CD4-positive, alpha-beta T cell (primary cell): Measurements from ENCODE around the gene OGFOD2. TPM values are rescaled to one million over a fixed set of nuclear protein-coding genes. Genes with fewer than 3 reads are reported as not detected.

ENCODE experiments used
- ATAC-seq: fragments of 200-7000 bp; cut with Tn5 transposase; one replicate; pipeline ENCODE4 v1.10.0; 2022; ENCODE audit warnings: mild to moderate bottlenecking; ENCODE audit not compliant: poor library complexity
- CTCF ChIA-PET: fragments of 350-600 bp; sonication (Branson Sonifier 250); formaldehyde crosslinking; loops from one replicate; lab custom pipeline; 2021; ENCODE audit warnings: antibody characterized with exemption, inconsistent platforms; lab: Charles Lee
- POLR2A ChIA-PET: fragments of 350-600 bp; sonication (Branson Sonifier 250); formaldehyde crosslinking; loops from one replicate; lab custom pipeline; 2021; ENCODE audit warnings: antibody characterized with exemption, inconsistent platforms; lab: Charles Lee
- DNase-seq, 14 experiments: peaks; one replicate each; pipeline ENCODE4 v3.0.0-alpha.2; 2013 to 2020; ENCODE audit warnings: mixed read lengths in 2 of 14
- H3K27ac ChIP-seq, 2 donors: one replicate each; pipeline versions ENCODE4 v1.5.1 to v1.7.0; 2013; ENCODE audit warnings: low read length in 2 of 2, low read depth in 1 of 2, mild to moderate bottlenecking in 1 of 2
- H3K27me3 ChIP-seq, 2 experiments: 1 replicate in 1 of 2; 2 replicates in 1 of 2; pipeline versions ENCODE4 v1.6.1 to v1.7.0; 2013; ENCODE audit warnings: low read length in 2 of 2, control low read depth in 1 of 2, mild to moderate bottlenecking in 1 of 2, moderate library complexity in 1 of 2; ENCODE audit not compliant: insufficient read depth in 2 of 2, control insufficient read depth in 1 of 2
- H3K36me3 ChIP-seq: one replicate; pipeline ENCODE4 v1.6.1; 2013; ENCODE audit warnings: low read length, control low read depth; ENCODE audit not compliant: insufficient read depth
- H3K4me1 ChIP-seq: one replicate; pipeline ENCODE4 v1.6.1; 2013; ENCODE audit warnings: low read length, control low read depth; ENCODE audit not compliant: insufficient read depth
- H3K4me3 ChIP-seq: one replicate; pipeline ENCODE4 v1.5.1; 2013; ENCODE audit warnings: mild to moderate bottlenecking, low read length, moderate library complexity
- H3K9me3 ChIP-seq, 2 experiments: 1 replicate in 1 of 2; 2 replicates in 1 of 2; pipeline versions ENCODE4 v1.6.1 to v1.7.0; 2013; ENCODE audit warnings: low read length in 2 of 2, mild to moderate bottlenecking in 2 of 2, control low read depth in 1 of 2, moderate library complexity in 1 of 2; ENCODE audit not compliant: control insufficient read depth in 1 of 2, insufficient read depth in 1 of 2
- H3K27ac Mint-ChIP-seq: one replicate; pipeline ENCODE4 v1.8.0; 2020; ENCODE audit warnings: mixed read lengths
- H3K27me3 Mint-ChIP-seq: one replicate; pipeline ENCODE4 v1.8.0; 2021; ENCODE audit warnings: mixed read lengths
- H3K36me3 Mint-ChIP-seq: one replicate; pipeline ENCODE4 v1.8.0; 2021; ENCODE audit warnings: low read depth, mixed read lengths
- H3K4me1 Mint-ChIP-seq: one replicate; pipeline ENCODE4 v1.8.0; 2021; ENCODE audit warnings: low read depth, mixed read lengths
- H3K4me3 Mint-ChIP-seq: one replicate; pipeline ENCODE4 v1.8.0; 2020; ENCODE audit warnings: mild to moderate bottlenecking, mixed read lengths
- H3K9me3 Mint-ChIP-seq: one replicate; pipeline ENCODE4 v1.8.0; 2020; ENCODE audit warnings: mixed read lengths
- CTCF ChIP-seq: fragments of 200-600 bp; IDR thresholded peaks from one replicate; pipeline ENCODE4 v1.8.0; 2022; ENCODE audit warnings: antibody characterized with exemption, mild to moderate bottlenecking
- intact Hi-C, 2 experiments: fragments of 100-400 bp; cut with DNase I in 1 of 2; cut with micrococcal nuclease in 1 of 2; formaldehyde crosslinking; loops; one replicate each; pipeline versions ENCODE4 v1.15.1 to v1.9.0; 2023 to 2025; cut with DNase I, micrococcal nuclease
- total RNA-seq, 174 experiments: library from RNA in 2 of 174; stranded (reverse) in 2 of 174; gene quantifications; one replicate each; pipeline ENCODE4 v1.2.3 and lab custom pipeline; 2021 to 2026

Gene OGFOD2
- total RNA-seq, 2 experiments from 2014 or later = 12.0 to 14.9 TPM

DNA sequence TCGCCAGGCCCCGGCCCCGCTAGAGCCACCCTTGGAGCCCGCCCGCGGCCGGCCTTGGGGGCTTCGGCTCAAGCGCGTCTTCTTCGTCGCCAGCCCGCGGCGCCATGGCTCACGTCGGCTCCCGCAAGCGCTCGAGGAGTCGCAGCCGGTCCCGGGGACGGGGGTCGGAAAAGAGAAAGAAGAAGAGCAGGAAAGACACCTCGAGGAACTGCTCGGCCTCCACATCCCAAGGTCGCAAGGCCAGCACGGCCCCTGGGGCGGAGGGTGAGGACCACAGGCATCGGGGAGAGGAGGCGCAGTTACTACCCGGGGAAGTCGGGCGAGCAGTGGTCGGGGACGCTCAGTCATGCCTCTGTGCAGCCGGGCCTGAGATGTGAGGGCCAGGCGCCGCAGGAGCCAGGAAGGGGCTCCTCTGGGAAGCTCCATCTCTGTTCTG is 6.0 kb downstream of the OGFOD2 start:
- Mint-ChIP-seq H3K27ac (peak overlapping the region; percentile 92), H3K9me3 (no peaks in the 10 kb centered on the region), H3K4me3 (peak overlapping the region; percentile 94), H3K27me3 (no peaks in the 10 kb centered on the region), H3K4me1 (peaks cover 50% of the 10 kb centered on the region), H3K36me3 (peaks cover 31% of the 10 kb centered on the region)
- H3K27me3 ChIP-seq = no peaks in the 10 kb centered on the region
- DNase-seq (peak in 4 of 14 experiments; percentile 20 to 53 (median 24)), ATAC-seq (peak; percentile 32)
- peaks cover 84% of the 10 kb centered on the region for H3K4me1 ChIP-seq
- no peaks in the 10 kb centered on the region for H3K9me3 ChIP-seq
- no peak for TF ChIP-seq CTCF
- ChIA-PET POLR2A (interaction anchor here (1.2 to 1.5 kb wide), 2 partner anchors 145 to 252 kb away, joined by 3 to 15 read pairs; partner anchors contain the start of genes MPHOSPH9 and MTRFR), CTCF (no interaction called here)
- peak overlapping the region; percentile 68 for H3K27ac ChIP-seq
- peak overlapping the region; percentile 82 for H3K4me3 ChIP-seq
- intact Hi-C loops = no loop called here
- H3K36me3 ChIP-seq = peaks cover 38% of the 10 kb centered on the region

GRCh38 chr12:122981587-122982476 is 6.8 kb downstream of the OGFOD2 start:
- no peaks in the 10 kb centered on the region for H3K27me3 ChIP-seq
- peak overlapping the region; percentile 82 for H3K4me3 ChIP-seq
- no peaks in the 10 kb centered on the region for H3K9me3 Mint-ChIP-seq
- peak overlapping the region; percentile 68 for H3K27ac ChIP-seq
- POLR2A ChIA-PET = interaction anchor here (0.9 to 1.5 kb wide), 5 partner anchors 145 to 756 kb away, joined by 3 to 15 read pairs (median 3); partner anchors contain the start of genes DIABLO, MPHOSPH9 and MTRFR
- no peak for TF ChIP-seq CTCF
- peaks cover 37% of the 10 kb centered on the region for H3K36me3 ChIP-seq
- ATAC-seq = no peak
- no peaks in the 10 kb centered on the region for H3K27me3 Mint-ChIP-seq
- H3K27ac Mint-ChIP-seq = peak overlapping the region; percentile 92
- intact Hi-C loops = no loop called here
- peaks cover 44% of the 10 kb centered on the region for H3K4me1 Mint-ChIP-seq
- H3K4me3 Mint-ChIP-seq = peak overlapping the region; percentile 94
- H3K36me3 Mint-ChIP-seq = peaks cover 32% of the 10 kb centered on the region
- CTCF ChIA-PET = no interaction called here
- no peaks in the 10 kb centered on the region for H3K9me3 ChIP-seq
- DNase-seq = no peak
- H3K4me1 ChIP-seq = peaks cover 76% of the 10 kb centered on the region

GRCh38 chr12:122982477-122982815 is 7.4 kb downstream of the OGFOD2 start:
- H3K9me3 ChIP-seq = no peaks in the 10 kb centered on the region
- Mint-ChIP-seq H3K27ac (peak overlapping the region; percentile 92), H3K4me3 (peak overlapping the region; percentile 94), H3K36me3 (peaks cover 38% of the 10 kb centered on the region), H3K27me3 (no peaks in the 10 kb centered on the region), H3K4me1 (peaks cover 44% of the 10 kb centered on the region), H3K9me3 (no peaks in the 10 kb centered on the region)
- no peaks in the 10 kb centered on the region for H3K27me3 ChIP-seq
- no peak for TF ChIP-seq CTCF
- POLR2A ChIA-PET = interaction anchor here (0.7 to 1.5 kb wide), 6 partner anchors 7 to 756 kb away, joined by 3 to 15 read pairs (median 3); partner anchors contain the start of genes DIABLO, MPHOSPH9, MTRFR and OGFOD2
- ATAC-seq (no peak), DNase-seq (no peak)
- peaks cover 70% of the 10 kb centered on the region for H3K4me1 ChIP-seq
- CTCF ChIA-PET = no interaction called here
- H3K27ac ChIP-seq = peak overlapping the region; percentile 68
- peak overlapping the region; percentile 82 for H3K4me3 ChIP-seq
- peaks cover 37% of the 10 kb centered on the region for H3K36me3 ChIP-seq
- intact Hi-C loops = no loop called here
